Left lung (tissue), 10 donors: ENCODE measurements around the gene NOL4L. TPM values are rescaled to one million over a fixed set of nuclear protein-coding genes. Genes with fewer than 3 reads are reported as not detected.

ENCODE experiments used
- ATAC-seq: fragments of 200-7000 bp; cut with Tn5 transposase; one replicate; pipeline ENCODE4 v1.9.1; 2020; ENCODE audit warnings: moderate library complexity
- DNase-seq, 4 donors: peaks; one replicate each; pipeline ENCODE4 v3.0.0-alpha.2; 2013 to 2020
- H3K27ac ChIP-seq, 2 donors: fragments of 200-600 bp; sonication (generic) in 1 of 2; one replicate each; pipeline versions ENCODE4 v1.5.0 to v1.8.0; 2020 to 2021
- H3K27me3 ChIP-seq, 2 donors: fragments of 200-600 bp; sonication (generic) in 1 of 2; one replicate each; pipeline versions ENCODE4 v1.5.0 to v1.8.0; 2020 to 2021
- H3K36me3 ChIP-seq, 2 donors: fragments of 200-600 bp; sonication (generic) in 1 of 2; one replicate each; pipeline versions ENCODE4 v1.5.0 to v1.8.0; 2020 to 2021
- H3K4me1 ChIP-seq, 2 donors: fragments of 200-600 bp; one replicate each; pipeline ENCODE4 v1.8.0; 2021
- H3K4me3 ChIP-seq, 2 donors: fragments of 200-600 bp; sonication (generic) in 1 of 2; one replicate each; pipeline versions ENCODE4 v1.5.0 to v1.8.0; 2020 to 2021; ENCODE audit warnings: mild to moderate bottlenecking in 1 of 2
- H3K9me3 ChIP-seq, 2 donors: fragments of 200-600 bp; sonication (generic) in 1 of 2; one replicate each; pipeline versions ENCODE4 v1.5.0 to v1.8.0; 2020 to 2021
- intact Hi-C, 2 donors: fragments of 100-400 bp; cut with DNase I; formaldehyde crosslinking; loops; one replicate each; pipeline versions ENCODE4 v1.11.2 to v1.14.2; 2022
- polyA plus RNA-seq, 6 donors: library from polyadenylated mRNA; unstranded; fragments of 120-200 nt; gene quantifications; one replicate each; pipeline ENCODE4 v1.2.1, GENCODE V29; 2013; ENCODE audit not compliant: insufficient read length in 6 of 6
- total RNA-seq, 2 donors: library from RNA; stranded (reverse); fragmentation: NEBNext Ultra II Directional; extraction: Animal tissue kit (Norgen Biotek cat#: 25700); gene quantifications; one replicate each; pipeline ENCODE4 v1.2.1, GENCODE V29; 2021
- TF ChIP-seq, protein P1 (sequence below), 2 donors: fragments of 200-600 bp; sonication (generic) in 1 of 2; IDR thresholded peaks; one replicate each; pipeline versions ENCODE4 v1.5.0 to v1.8.0; 2021; ENCODE audit warnings: antibody characterized with exemption in 2 of 2
- donor health status: DM: no; HTN: yes; CAD: no.
- donor health status: DM: no; HTN: no; CAD: no.

The NOL4L gene
- total and polyA plus RNA-seq, 8 donors: 16.7 to 49.0 (median 40.7) TPM

DNA sequence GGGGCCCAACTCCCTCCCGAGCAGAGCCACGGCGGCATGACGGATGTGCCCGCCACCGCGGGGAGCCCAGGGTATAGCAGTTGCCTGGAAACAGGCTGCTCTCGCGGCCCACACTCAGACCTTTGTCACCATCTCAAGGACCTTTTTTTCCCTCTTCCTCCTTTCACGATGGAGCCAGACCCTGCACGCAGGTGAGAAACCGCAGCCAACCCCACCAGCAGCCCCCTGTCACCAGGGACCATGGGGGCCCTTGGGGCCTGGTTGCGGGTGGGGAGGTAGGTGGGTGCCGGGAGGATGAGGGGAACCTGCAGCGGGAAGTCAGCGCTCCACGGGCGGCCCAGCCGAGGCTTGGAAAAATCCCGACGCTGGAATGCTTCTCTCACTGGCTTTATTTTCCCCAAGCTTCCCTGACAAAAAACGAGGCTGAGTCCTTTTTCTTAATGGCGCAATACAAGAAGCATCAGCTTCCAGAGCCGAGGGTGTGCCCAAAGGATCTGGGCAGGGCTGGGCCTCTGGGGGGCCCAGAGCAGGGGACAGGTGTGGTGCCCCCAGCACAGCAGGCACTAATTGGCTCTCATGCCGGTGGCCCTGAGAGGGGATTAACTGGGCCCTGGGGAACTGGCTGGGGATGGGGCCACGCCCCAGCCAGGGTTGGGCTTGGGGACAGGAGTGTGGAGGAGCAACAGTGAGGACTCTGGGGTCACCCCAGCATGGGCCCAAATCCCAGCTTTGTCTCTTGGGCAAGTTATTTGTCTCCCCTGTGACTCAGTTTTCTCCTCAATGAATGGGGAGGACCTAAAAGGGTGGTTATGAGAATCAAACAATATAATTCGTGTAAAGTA lies 23.9 kb downstream of the NOL4L start:
- Histone ChIP-seq H3K4me3 (no peak overlapping the region), H3K27ac (no peak overlapping the region), H3K27me3 (peaks cover 0 to 34% of the 10 kb centered on the region in 2 donors), H3K4me1 (peaks cover 0 to 22% of the 10 kb centered on the region in 2 donors), H3K36me3 (no peaks in the 10 kb centered on the region), H3K9me3 (no peaks in the 10 kb centered on the region)
- intact Hi-C loops: no loop called here
- TF ChIP-seq, protein P1, sequence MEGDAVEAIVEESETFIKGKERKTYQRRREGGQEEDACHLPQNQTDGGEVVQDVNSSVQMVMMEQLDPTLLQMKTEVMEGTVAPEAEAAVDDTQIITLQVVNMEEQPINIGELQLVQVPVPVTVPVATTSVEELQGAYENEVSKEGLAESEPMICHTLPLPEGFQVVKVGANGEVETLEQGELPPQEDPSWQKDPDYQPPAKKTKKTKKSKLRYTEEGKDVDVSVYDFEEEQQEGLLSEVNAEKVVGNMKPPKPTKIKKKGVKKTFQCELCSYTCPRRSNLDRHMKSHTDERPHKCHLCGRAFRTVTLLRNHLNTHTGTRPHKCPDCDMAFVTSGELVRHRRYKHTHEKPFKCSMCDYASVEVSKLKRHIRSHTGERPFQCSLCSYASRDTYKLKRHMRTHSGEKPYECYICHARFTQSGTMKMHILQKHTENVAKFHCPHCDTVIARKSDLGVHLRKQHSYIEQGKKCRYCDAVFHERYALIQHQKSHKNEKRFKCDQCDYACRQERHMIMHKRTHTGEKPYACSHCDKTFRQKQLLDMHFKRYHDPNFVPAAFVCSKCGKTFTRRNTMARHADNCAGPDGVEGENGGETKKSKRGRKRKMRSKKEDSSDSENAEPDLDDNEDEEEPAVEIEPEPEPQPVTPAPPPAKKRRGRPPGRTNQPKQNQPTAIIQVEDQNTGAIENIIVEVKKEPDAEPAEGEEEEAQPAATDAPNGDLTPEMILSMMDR (IDR thresholded peaks at IDR 0.05): no peak
- ATAC-seq: no peak
- DNase-seq: peak in 1 of 4 donors; percentile 70

DNA sequence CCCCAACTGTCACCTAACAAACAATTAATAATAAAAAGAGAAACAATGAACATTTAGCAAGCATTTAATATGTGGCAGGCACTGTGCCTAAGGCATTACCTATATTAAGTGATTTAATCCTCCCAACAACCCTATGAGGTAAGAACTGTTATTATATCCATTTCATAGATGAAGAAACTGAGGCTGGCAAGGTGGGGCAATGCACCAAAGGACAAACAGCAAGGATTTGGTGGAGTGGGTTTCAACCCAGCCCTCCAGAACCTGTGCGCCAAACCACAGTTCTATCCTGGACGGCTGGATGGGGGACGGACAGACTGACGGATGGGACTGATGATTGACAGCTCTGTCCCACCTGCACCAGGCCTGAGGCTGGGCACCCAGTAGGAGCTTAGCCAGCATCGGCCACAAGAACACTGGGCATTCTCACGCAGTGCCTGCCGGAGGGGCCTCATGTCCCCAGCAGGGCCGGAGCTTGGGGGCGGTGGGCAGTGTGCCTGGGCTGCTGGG lies 24.6 kb downstream of the NOL4L start:
- H3K27ac ChIP-seq: no peak overlapping the region
- TF ChIP-seq, protein P1 (IDR thresholded peaks at IDR 0.05): no peak
- H3K4me1 ChIP-seq: peaks cover 0 to 19% of the 10 kb centered on the region in 2 donors
- no peaks in the 10 kb centered on the region for H3K36me3 ChIP-seq
- ATAC-seq (no peak), DNase-seq (no peak)
- intact Hi-C loops: no loop called here
- H3K9me3 ChIP-seq: no peaks in the 10 kb centered on the region
- H3K4me3 ChIP-seq: no peak overlapping the region
- H3K27me3 ChIP-seq: peaks cover 0 to 34% of the 10 kb centered on the region in 2 donors

DNA sequence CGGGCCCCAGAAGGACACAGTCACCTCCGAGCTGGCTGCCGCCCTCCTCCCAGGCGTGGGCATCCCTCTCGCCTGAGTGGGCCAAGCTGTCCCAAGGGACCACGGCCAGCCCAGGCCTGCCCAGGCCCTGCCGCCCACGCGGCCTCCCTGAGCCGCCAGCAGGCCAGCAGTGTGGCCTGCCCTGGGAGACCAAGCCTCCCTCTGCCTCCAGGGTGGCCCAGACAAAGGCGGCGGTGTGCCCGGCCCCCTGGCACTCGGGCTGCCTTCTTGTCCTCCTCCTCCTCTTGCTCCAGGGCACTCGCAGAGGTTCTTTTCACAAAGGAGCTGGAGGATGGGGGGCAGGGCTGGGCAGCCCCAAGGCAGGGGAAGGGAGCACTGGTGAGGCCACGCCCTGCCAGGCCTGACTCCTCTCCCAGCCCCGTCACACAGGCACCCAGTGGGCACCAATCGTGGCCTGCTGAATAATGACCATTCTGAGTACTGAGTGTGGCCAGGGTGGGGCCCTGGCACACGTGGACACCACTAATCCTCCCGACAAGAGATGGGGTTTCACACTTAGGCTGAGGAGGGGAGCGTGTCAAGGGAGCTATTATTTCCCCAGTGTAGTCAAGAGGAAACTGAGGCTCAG lies 25.3 kb downstream of the NOL4L start:
- DNase-seq (peak in 1 of 4 donors; percentile 64), ATAC-seq (no peak)
- Histone ChIP-seq H3K9me3 (no peaks in the 10 kb centered on the region), H3K27ac (no peak overlapping the region), H3K36me3 (no peaks in the 10 kb centered on the region), H3K4me1 (peaks cover 0 to 13% of the 10 kb centered on the region in 2 donors), H3K4me3 (no peak overlapping the region), H3K27me3 (peaks cover 0 to 34% of the 10 kb centered on the region in 2 donors)
- intact Hi-C loops: no loop called here
- TF ChIP-seq, protein P1 (IDR thresholded peaks at IDR 0.05): no peak

DNA sequence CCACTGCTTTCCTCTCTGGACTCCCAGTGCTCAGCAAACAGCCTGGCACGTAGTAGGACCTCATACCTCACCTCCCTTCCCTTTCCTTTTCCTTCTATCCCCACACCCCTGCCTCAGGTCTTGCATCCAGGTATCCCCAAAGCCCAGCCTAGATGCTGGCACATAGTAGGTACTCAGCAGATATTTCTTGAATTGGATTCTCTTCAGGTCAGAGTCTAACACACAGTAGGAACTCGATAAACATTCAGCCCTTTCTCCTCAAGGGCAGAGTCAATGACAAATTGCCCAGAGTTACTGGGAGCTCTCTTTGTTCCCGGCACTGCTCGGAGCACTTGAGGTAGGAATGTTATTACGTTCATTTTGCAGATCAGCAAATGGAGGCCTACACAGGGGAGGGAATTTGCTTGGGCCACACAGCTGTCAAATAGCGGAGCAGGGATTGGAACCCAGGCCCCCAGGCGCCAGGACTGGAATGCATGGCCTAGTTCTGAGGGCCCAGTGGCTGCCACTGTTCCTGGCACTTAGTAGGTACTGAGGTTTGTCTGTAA lies 25.9 kb downstream of the NOL4L start:
- no peak overlapping the region for H3K4me3 ChIP-seq
- ATAC-seq: no peak

More for the DNA sequence above, 25.9 kb downstream of the NOL4L start:
- intact Hi-C loops: no loop called here
- TF ChIP-seq, protein P1 (IDR thresholded peaks at IDR 0.05): no peak
- peaks cover 0 to 34% of the 10 kb centered on the region in 2 donors for H3K27me3 ChIP-seq
- no peaks in the 10 kb centered on the region for H3K36me3 ChIP-seq
- H3K27ac ChIP-seq: no peak overlapping the region
- peaks cover 0 to 7% of the 10 kb centered on the region in 2 donors for H3K4me1 ChIP-seq
- DNase-seq: no peak
- no peaks in the 10 kb centered on the region for H3K9me3 ChIP-seq
